Psoas muscle (tissue), 8 donors: Measurements from ENCODE around the gene SMIM29. TPM values are rescaled to one million over a fixed set of nuclear protein-coding genes. Genes with fewer than 3 reads are reported as not detected.

Experiments used
- ATAC-seq, 4 donors: fragments of 200-7000 bp; cut with Tn5 transposase; one replicate each; pipeline ENCODE4 v1.9.1; 2020; ENCODE audit warnings: moderate library complexity in 3 of 4, mild to moderate bottlenecking in 2 of 4
- DNase-seq, 2 donors: peaks; one replicate each; pipeline ENCODE4 v3.0.0-alpha.2; 2020
- H3K27ac ChIP-seq: fragments of 200-600 bp; one replicate; pipeline ENCODE4 v1.8.0; 2022
- H3K27me3 ChIP-seq, 3 donors: fragments of 200-600 bp in 1 of 3; one replicate each; pipeline versions ENCODE4 v1.6.1 to v1.8.0; 2013 to 2022; ENCODE audit warnings: low read length in 2 of 3, mild to moderate bottlenecking in 2 of 3, moderate library complexity in 1 of 3; ENCODE audit not compliant: insufficient read depth in 3 of 3
- H3K36me3 ChIP-seq, 2 donors: fragments of 200-600 bp in 1 of 2; one replicate each; pipeline versions ENCODE4 v1.6.1 to v1.8.0; 2013 to 2022; ENCODE audit warnings: low read depth in 1 of 2, mild to moderate bottlenecking in 1 of 2, moderate library complexity in 1 of 2; ENCODE audit not compliant: insufficient read depth in 1 of 2
- H3K4me1 ChIP-seq: fragments of 200-600 bp; one replicate; pipeline ENCODE4 v1.8.0; 2022
- H3K4me3 ChIP-seq: fragments of 200-600 bp; one replicate; pipeline ENCODE4 v1.8.0; 2022; ENCODE audit warnings: mild to moderate bottlenecking
- H3K9me3 ChIP-seq: fragments of 200-600 bp; one replicate; pipeline ENCODE4 v1.8.0; 2022
- WGBS, 3 donors: extraction: QIAGEN DNeasy Blood & Tissue Kit; methylation state at CpG; one replicate each; pipeline versions ENCODE4 v1.1.6 to v1.1.7; 2013; 5-methylcytosine and 5-hydroxymethylcytosine counted together
- intact Hi-C, 2 donors: fragments of 100-400 bp; cut with DNase I; formaldehyde crosslinking; loops; one replicate each; pipeline versions ENCODE4 v1.11.0 to v1.14.2; 2022
- polyA plus RNA-seq, 3 donors: library from polyadenylated mRNA; stranded (reverse); fragments of 200-250 nt; gene quantifications; one replicate each; pipeline ENCODE4 v1.2.3, GENCODE V29; 2013
- total RNA-seq, 4 donors: library from RNA; stranded (reverse); fragmentation: NEBNext Ultra II Directional in 2 of 4; extraction: Animal tissue kit (Norgen Biotek cat#: 25700) in 2 of 4; gene quantifications; one replicate each; pipeline versions ENCODE4 v1.2.1 to v1.2.4, GENCODE V29; 2021 to 2023
- TF ChIP-seq, protein P1 (sequence below): fragments of 200-600 bp; IDR thresholded peaks from one replicate; pipeline ENCODE4 v1.8.0; 2022; ENCODE audit warnings: antibody characterized with exemption
- donor health status: healthy with polysubstance abuse.
- donor health status: DM: no; HTN: no; CAD: no; lungs with moderate emphysema.
- donor health status: Bipolar disorder and iron deficiency.
- donor health status: healthy.
- donor health status: DM: yes; HTN: yes; CAD: no.
- donor health status: DM: no; HTN: no; CAD: no.
- donor health status: DM: no; HTN: no; CAD: no.
- donor health status: DM: yes; HTN: yes; CAD: no.

The SMIM29 gene
- total and polyA plus RNA-seq, 7 donors: 14.4 to 100 (median 37.8) TPM

DNA sequence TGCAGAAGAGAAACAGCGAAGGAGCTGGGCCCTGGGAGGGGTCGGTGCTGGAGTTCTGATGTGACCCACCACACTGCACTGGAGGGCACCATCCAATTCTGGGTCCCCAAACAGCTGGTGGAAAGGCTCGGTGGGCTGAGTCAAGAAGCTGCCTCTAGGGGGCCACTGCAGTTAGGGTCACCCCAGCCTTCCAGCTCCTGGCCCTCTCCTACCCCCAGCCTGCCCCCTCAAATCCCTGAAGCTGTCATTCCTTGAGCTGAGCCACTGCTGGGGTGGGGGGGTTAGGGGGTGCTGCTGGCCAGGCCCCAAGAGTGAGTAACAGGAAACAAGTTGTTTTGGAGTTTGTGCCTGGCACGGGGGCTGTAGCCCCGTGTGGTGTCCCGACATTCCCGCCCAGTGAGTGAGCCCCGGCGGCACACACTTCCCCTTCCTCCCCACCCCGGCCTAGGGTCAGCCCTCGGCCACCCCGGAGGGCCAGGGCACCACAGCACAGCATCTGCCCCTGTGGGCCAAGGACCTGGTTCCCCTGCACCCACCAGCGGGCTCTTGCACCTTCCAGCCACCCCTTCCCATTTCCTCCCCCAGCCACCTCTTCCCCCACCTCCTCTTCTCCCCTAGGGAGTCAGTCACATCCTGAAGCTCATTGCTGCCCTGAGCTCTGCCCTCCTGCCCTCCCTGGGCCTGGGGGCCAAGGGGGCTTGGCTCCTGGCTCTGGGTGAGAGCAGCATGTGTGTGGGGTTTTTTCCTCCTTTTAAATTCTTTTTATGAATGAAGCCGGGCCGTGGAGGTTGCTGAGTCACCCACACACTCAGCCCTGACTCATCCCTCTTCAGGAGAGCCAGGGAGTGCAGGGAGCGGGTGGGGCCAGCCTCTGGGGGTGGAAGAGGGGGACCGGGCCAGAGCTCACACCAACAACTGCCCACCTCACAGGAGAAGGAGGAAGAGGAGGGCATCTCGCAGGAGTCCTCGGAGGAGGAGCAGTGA lies 4.6 kb downstream of the SMIM29 start:
- DNase-seq (peak; percentile 83 to 88), ATAC-seq (peak; percentile 57 to 71 (median 70))
- TF ChIP-seq, protein P1, sequence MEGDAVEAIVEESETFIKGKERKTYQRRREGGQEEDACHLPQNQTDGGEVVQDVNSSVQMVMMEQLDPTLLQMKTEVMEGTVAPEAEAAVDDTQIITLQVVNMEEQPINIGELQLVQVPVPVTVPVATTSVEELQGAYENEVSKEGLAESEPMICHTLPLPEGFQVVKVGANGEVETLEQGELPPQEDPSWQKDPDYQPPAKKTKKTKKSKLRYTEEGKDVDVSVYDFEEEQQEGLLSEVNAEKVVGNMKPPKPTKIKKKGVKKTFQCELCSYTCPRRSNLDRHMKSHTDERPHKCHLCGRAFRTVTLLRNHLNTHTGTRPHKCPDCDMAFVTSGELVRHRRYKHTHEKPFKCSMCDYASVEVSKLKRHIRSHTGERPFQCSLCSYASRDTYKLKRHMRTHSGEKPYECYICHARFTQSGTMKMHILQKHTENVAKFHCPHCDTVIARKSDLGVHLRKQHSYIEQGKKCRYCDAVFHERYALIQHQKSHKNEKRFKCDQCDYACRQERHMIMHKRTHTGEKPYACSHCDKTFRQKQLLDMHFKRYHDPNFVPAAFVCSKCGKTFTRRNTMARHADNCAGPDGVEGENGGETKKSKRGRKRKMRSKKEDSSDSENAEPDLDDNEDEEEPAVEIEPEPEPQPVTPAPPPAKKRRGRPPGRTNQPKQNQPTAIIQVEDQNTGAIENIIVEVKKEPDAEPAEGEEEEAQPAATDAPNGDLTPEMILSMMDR: peak; percentile 16
- no peaks in the 10 kb centered on the region for H3K27me3 ChIP-seq
- peaks cover 32% of the 10 kb centered on the region for H3K4me1 ChIP-seq
- H3K4me3 ChIP-seq: peak overlapping the region; percentile 10
- WGBS, 3 donors: 37 to 43% (median 39%) methylated on average over 14 to 19 of the region's 19 CpGs
- H3K9me3 ChIP-seq: no peaks in the 10 kb centered on the region
- peaks cover 0 to 36% of the 10 kb centered on the region in 2 donors for H3K36me3 ChIP-seq
- H3K27ac ChIP-seq: peak overlapping the region; percentile 87
- intact Hi-C loops: no loop called here

DNA sequence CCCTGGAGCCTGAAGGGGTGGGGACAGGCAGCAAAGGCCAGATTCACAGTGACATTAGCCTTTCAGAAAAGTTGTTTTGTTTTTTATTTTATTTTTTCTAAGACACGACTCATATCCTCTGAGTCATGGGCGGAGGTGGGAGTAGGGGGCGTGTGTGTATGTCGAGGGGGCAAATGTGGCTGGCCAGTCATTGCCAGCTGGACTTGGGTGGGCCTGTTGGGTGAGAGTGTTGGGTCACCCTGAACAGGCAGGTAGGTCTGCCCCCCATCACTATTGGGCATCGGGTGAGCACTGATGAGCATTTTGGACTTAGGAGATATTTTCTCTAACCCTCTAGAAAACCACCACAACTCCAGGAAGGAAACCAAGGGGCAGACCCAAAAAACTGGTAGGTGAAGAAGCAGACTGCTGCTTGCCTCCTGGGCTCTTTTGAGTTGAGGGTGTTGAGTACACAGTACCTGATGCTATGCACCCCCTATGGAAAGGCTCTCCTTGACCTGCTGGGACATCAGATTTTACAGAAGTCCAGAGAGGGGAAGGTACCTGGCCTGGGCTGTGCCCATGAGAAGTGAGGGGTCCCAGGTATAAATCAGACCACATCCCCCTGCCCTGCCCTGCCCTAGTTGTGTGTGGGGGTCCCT lies 5.6 kb downstream of the SMIM29 start:
- H3K4me3 ChIP-seq: no peak overlapping the region
- H3K36me3 ChIP-seq: peaks cover 0 to 36% of the 10 kb centered on the region in 2 donors
- no peaks in the 10 kb centered on the region for H3K9me3 ChIP-seq
- no peaks in the 10 kb centered on the region for H3K27me3 ChIP-seq
- peaks cover 32% of the 10 kb centered on the region for H3K4me1 ChIP-seq
- H3K27ac ChIP-seq: peak overlapping the region; percentile 87
- no peak for DNase-seq
- ATAC-seq: no peak
- 58 to 69% (median 65%) methylated on average over 5 of the region's 5 CpGs for WGBS, 3 donors
- TF ChIP-seq, protein P1: no peak
- intact Hi-C loops: no loop called here

DNA sequence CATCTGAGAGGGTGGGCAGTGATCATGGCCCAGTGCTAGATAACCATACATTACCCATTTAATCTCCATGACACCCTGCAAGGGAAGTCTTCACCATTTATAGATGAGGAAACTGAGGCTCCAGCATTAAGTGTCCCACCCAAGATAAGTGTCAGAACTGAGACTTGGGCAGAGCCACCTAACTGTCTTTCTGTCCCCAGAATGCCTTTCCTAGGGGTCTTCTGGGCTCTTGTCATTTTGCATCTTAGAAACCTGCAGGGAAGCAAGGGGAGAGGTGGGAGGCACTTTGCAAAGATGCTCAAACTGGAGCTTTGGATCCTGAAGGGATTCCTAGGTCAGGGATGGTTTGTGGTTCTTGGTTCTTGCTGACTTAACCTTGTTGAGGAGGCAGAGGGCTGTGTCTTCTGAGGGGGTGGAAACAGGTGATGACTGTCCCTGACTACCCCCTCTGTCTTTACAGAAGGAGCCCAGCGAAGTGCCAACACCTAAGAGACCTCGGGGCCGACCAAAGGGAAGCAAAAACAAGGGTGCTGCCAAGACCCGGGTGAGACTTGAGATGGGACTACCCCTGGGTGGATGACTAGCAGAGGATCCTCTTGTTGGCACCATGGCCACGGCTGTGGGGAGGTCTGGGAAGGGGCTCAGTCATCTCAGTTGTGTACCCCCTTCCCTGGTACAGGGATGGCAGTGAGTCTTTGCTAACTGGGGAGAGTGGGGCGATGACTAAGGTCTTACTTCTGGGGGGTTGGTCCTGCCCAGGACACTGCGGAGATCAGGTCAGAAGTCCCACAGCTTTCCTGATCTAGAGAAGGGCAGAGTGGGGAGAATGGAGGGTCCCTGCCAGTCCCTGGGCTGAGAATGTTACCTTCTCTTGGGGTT lies 6.3 kb downstream of the SMIM29 start:
- ATAC-seq: no peak
- WGBS, 3 donors: 80 to 88% (median 85%) methylated on average over 7 of the region's 7 CpGs
- no peak overlapping the region for H3K4me3 ChIP-seq
- H3K27me3 ChIP-seq: no peaks in the 10 kb centered on the region
- H3K4me1 ChIP-seq: peaks cover 30% of the 10 kb centered on the region
- H3K36me3 ChIP-seq: peaks cover 0 to 36% of the 10 kb centered on the region in 2 donors
- H3K9me3 ChIP-seq: no peaks in the 10 kb centered on the region
- TF ChIP-seq, protein P1: no peak
- intact Hi-C loops: no loop called here
- H3K27ac ChIP-seq: peak overlapping the region; percentile 87
- no peak for DNase-seq

DNA sequence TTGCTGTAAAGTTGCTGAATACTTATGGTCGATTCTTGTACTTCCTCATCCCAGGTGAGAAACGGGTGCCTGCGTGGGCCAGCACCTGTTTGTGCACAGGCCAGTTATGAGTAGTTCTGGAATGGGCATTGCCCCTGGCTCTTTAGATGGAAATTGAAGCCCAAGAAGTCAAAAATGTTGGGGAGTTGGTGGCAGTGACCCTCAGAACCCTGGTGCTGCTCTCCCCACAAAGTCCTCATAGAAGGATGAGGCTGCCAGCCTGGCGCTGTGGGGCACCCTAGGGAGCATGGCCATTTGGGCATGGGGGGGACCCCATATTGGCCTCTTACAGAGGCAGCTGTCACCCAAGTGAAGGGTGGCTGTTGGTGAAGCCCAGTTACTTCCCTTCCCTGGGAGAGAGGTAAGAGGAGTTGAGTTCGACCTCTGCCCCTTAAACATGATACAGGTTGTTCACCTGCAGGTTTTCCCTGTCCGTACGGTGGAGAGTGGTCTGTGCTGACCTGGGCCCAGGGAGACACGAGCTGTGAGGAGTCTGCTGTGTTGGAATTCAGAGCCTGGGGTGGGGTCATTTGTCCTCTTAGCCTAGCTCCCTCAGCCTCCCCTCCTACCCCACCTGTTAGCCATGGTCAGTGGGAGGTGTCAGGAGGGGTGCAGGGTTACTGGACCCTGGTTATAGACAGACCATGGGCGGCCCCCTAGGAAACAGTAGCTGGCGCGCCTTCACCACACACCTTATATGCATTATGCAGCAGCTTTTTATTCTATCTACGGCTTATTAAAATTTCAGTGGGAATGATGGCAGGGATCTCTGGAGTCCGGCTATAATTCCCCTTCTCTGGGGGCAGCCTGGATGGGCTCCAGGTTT lies 7.2 kb downstream of the SMIM29 start:
- ATAC-seq (no peak), DNase-seq (no peak)
- Histone ChIP-seq H3K9me3 (no peaks in the 10 kb centered on the region), H3K4me3 (no peak overlapping the region), H3K4me1 (peaks cover 23% of the 10 kb centered on the region), H3K27me3 (no peaks in the 10 kb centered on the region), H3K36me3 (peaks cover 0 to 36% of the 10 kb centered on the region in 2 donors), H3K27ac (no peak overlapping the region)
- intact Hi-C loops: no loop called here
- TF ChIP-seq, protein P1: no peak
- WGBS, 3 donors: 89 to 96% (median 93%) methylated on average over 13 of the region's 13 CpGs
